Left ventricle myocardium inferior (tissue), 1 donor: ENCODE data around the gene BRIP1. TPM values are rescaled to one million over a fixed set of nuclear protein-coding genes. Genes with fewer than 3 reads are reported as not detected.

Experiments
- DNase-seq: peaks from one replicate; pipeline ENCODE4 v3.0.0-alpha.2; 2020
- H3K27ac ChIP-seq: fragments of 200-600 bp; replicated peaks from 2 replicates; pipeline ENCODE4 v1.8.0; 2021
- H3K27me3 ChIP-seq: fragments of 200-600 bp; 2 replicates; pipeline ENCODE4 v1.8.0; 2021; ENCODE audit warnings: low read depth
- H3K36me3 ChIP-seq: fragments of 200-600 bp; 2 replicates; pipeline ENCODE4 v1.8.0; 2021
- H3K4me1 ChIP-seq: fragments of 200-600 bp; 2 replicates; pipeline ENCODE4 v1.8.0; 2021
- H3K4me3 ChIP-seq: fragments of 200-600 bp; 2 replicates; pipeline ENCODE4 v1.8.0; 2021; ENCODE audit warnings: mild to moderate bottlenecking, moderate library complexity
- H3K9me3 ChIP-seq: fragments of 200-600 bp; replicated peaks from 2 replicates; pipeline ENCODE4 v1.8.0; 2021
- CTCF ChIP-seq: fragments of 200-600 bp; IDR thresholded peaks from 2 replicates; pipeline ENCODE4 v1.8.0; 2021; ENCODE audit warnings: antibody characterized with exemption, mild to moderate bottlenecking, borderline replicate concordance
- intact Hi-C: fragments of 100-400 bp; cut with micrococcal nuclease; formaldehyde crosslinking; loops from one replicate; pipeline ENCODE4 v1.11.0; 2022
- total RNA-seq: library from RNA; stranded (reverse); fragmentation: NEBNext Ultra II Directional; extraction: Animal tissue kit (Norgen Biotek cat#: 25700); gene quantifications from one replicate; pipeline ENCODE4 v1.2.1, GENCODE V29; 2021
- donor health status: DM: no; HTN: yes; CAD: no; lungs with severe emphysema.

BRIP1 gene
- total RNA-seq, 1 donor from 2014 or later, result 0.22 TPM

GRCh38 chr17:61726977-61727376 is 136.4 kb downstream of the BRIP1 start:
- intact Hi-C loops, result no loop called here
- no peak for TF ChIP-seq CTCF
- H3K36me3 ChIP-seq, result no peaks in the 10 kb centered on the region
- no peaks in the 10 kb centered on the region for H3K4me1 ChIP-seq
- H3K27me3 ChIP-seq, result no peaks in the 10 kb centered on the region
- no peak overlapping the region for H3K4me3 ChIP-seq
- no peak overlapping the region for H3K27ac ChIP-seq
- H3K9me3 ChIP-seq, result no peaks in the 10 kb centered on the region
- DNase-seq, result no peak

GRCh38 chr17:61724777-61725176 is 138.6 kb downstream of the BRIP1 start:
- intact Hi-C loops, result no loop called here
- no peaks in the 10 kb centered on the region for H3K4me1 ChIP-seq
- peaks cover 3% of the 10 kb centered on the region for H3K9me3 ChIP-seq
- TF ChIP-seq CTCF, result no peak
- H3K4me3 ChIP-seq, result no peak overlapping the region
- H3K27ac ChIP-seq, result no peak overlapping the region
- no peak for DNase-seq
- H3K27me3 ChIP-seq, result no peaks in the 10 kb centered on the region
- H3K36me3 ChIP-seq, result no peaks in the 10 kb centered on the region

GRCh38 chr17:61723914-61724313 is 139.4 kb downstream of the BRIP1 start:
- H3K27ac ChIP-seq, result no peak overlapping the region
- no peak for DNase-seq
- H3K27me3 ChIP-seq, result no peaks in the 10 kb centered on the region
- no peak overlapping the region for H3K4me3 ChIP-seq
- intact Hi-C loops, result no loop called here
- no peaks in the 10 kb centered on the region for H3K36me3 ChIP-seq
- H3K4me1 ChIP-seq, result no peaks in the 10 kb centered on the region
- no peak for TF ChIP-seq CTCF
- peaks cover 12% of the 10 kb centered on the region for H3K9me3 ChIP-seq

- Histone ChIP-seq H3K27me3 (no peaks in the 10 kb centered on the region), H3K9me3 (peaks cover 19% of the 10 kb centered on the region), H3K4me1 (no peaks in the 10 kb centered on the region), H3K36me3 (no peaks in the 10 kb centered on the region), H3K4me3 (no peak overlapping the region), H3K27ac (no peak overlapping the region)
- intact Hi-C loops, result no loop called here
- no peak for TF ChIP-seq CTCF
- DNase-seq, result no peak
Observed at GRCh38 chr17:61723183-61723582, 140.1 kb downstream of the BRIP1 start.

- H3K4me3 ChIP-seq, result no peak overlapping the region
- H3K27ac ChIP-seq, result no peak overlapping the region
- no peaks in the 10 kb centered on the region for H3K36me3 ChIP-seq
- H3K4me1 ChIP-seq, result no peaks in the 10 kb centered on the region
- intact Hi-C loops, result no loop called here
- no peak for DNase-seq
- no peaks in the 10 kb centered on the region for H3K27me3 ChIP-seq
- no peak for TF ChIP-seq CTCF
- H3K9me3 ChIP-seq, result peaks cover 27% of the 10 kb centered on the region
Observed at GRCh38 chr17:61722398-61722797, 140.9 kb downstream of the BRIP1 start.
